NOMO-1 (cell line): ENCODE results near the gene C3orf52.

ENCODE experiments used
- DNase-seq, 2 experiments: peaks; one replicate each; lab custom pipeline; 2025; ENCODE audit not compliant: unreplicated experiment in 2 of 2; lab: John Stamatoyannopoulos, UW

The C3orf52 gene

DNA sequence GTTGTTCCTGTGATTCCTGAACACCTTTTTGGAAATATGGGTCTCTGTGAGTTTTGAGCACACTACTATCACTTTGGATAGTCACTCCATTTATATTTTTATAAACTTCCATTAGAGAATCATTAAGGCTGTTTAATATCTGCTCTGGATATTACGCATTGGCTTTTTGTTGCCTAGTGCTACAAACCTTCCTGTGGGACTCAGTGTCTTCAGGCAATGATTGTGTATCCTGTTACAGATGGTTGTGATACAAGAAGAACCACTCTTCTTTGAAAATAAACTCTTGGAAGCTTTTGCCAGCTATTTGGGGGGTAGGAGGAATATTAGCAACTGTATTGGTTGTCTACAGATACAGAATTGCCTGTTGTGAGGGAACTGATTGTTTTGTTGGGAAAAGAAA is 31.2 kb downstream of the C3orf52 start:
- no peak for DNase-seq

DNA sequence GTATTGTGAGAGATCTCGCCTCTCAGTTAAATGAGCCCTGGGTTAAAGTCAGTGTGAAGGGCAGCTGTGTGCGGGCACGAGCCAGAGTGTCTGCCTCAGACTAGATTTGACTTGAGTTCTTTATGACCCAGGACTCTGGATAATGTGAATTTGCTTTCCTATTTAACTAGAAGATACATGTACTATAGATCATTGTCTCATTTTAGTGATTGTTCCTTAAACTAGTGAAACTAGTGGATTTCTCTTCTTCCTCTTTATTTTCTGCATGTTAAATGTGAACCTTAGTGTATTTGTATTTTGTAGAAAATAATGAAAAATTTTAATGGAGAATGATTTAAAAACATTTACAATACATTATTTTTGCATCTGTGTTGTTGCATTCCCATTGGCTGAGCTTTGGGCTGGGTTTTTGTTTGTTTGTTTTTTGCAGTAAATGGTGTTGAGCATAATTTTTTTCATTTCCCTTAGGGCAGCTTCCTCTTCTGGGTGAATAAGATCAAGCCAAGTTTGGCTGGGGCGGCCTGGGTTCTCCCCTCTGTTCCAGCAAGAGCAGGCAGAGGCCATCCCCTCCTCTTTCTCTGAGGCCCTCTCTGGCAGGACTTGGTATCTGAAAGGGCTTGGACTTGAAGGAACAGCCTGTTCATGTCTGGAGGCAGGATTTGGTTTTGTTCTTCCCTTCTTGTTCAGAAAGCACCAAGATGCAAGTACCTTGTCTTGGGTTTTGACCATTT is 31.8 kb downstream of the C3orf52 start:
- peak; percentile 66 to 76 for DNase-seq

DNA sequence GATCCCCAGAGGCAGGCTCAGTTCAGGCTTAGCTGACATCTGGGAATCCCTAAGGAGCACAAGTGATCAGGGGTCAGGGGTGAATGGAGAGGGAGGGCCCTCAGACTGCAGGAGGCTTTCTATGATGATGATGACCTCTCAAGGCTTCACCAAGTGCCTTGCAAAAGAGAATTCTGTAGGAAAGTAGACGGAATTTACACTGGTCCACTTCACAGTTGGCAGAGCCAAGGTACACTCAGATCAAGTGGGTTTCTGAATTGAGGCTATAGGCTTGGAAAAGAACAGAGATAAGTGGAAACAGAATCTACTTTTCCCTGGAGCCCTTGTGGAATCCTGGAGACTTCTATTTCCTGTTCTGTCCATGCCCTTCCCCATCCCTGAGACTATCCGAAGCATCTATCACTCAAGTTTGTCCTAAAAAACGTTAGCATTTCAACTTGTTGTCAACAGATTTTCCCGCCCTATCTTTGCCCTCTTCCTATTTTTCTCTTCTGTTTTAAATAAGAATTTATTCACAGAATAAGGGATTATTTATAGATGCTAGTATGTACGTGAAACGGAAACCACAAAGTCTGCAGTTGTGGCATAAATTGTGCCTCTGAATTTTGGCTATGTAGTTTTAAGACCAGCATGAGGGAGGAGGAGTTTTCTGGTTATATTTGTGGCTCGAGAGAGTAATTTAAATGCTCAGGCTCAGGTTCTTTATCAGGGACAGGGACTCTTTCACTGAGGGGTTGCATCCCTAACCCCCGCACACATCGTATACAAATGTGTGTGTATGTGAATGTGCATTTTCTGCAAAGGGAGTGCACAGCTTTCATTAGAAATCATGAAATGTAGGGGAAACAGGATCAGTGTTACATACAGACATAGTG is 34.0 kb downstream of the C3orf52 start:
- peak; percentile 15 to 72 for DNase-seq

DNA sequence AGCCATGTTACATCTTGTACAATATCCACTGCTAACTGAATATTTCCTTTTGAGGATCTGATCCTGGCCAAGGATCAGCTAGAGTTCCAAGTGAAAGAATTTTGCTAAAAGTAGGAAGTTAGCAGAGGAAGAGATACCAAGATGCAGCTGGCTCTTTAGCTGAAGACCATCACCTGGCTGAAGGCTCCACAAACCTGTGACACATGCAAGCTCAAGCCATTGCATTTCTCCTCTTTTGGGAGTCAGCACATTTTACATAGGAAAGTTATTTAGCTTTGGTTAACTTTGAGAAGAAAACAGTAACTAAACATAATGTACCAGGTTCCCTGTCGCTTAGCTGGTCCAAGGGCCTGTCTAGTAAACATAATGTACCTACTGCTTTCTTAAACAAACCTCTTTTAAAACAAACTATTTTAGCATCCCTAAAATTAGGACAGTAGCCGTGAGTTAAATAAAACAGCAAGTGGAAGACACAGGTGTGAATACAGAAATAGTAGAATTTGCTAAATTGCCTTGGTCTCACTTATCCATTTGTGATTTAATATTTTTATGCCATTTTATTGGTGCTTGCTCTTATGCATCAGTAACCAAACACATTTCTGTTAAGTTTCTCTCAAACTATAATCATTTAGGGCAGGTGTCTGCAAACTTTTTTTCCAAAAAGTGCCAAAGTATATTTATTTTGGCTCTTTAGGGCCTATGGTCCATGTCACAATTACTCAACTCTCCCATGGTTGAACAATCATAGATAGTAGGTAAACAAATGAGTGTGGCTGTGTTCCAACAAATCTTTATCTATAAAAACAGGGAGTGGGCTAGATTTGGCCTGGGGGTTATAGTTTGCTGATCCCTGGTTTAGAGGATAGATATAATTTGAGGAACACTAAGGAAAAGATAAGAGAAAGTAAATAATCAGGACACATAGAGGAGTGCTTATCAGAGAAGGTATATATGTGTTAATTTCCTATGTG is 35.7 kb downstream of the C3orf52 start:
- DNase-seq = no peak

DNA sequence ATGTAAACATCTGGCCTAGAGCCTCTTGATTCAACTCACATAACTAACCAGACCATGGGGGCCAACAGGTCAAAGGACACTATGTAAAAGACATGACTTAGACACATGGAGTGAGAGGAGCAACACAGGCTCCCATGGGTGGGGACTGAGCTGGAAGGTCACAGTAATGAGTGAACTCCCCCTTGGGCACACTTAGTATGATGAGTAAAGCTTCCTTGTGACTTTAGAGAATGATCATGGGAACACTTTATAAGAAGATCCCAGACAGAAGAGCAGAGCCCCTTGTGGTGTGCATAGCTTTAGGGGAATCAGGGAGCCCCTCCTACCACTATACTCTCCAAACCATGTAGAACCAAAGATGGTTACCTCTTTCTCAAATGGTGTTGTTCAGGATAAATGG is 36.7 kb downstream of the C3orf52 start:
- no peak for DNase-seq

GRCh38 chr3:112123548-112123947 is 37.4 kb downstream of the C3orf52 start:
- no peak for DNase-seq

DNA sequence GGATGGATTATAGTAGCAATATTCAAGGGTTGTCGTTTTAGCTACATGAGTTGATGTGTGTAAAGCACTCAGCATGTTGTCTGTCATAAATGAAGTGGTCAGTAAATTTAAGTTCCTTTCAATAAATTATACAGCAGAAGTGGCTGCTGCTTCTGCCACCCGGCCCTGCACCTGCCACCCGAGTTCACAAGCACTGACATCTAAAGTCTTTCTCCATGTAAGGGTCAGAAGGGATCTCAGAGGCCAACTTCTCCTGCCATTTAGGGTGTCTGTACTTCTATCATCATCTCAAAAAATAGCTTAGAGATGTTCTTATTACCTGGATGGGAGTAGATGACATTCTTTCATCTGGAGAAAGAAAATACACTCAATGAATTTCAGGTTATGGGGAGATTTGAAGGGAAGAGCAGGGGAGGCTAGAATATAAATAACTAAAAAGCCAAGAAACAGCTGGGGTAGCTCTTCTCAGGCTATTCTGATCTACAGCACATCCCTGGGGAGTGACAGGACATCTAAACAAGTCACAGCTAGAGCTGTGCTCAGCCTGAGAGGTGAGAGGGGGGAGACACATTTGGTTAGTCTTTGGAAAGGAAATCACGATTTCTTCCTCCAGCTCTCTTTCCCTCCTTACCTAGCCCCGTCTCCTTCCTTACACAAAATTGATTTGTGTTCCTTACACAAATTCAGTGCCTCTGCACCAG is 38.9 kb downstream of the C3orf52 start:
- no peak for DNase-seq

DNA sequence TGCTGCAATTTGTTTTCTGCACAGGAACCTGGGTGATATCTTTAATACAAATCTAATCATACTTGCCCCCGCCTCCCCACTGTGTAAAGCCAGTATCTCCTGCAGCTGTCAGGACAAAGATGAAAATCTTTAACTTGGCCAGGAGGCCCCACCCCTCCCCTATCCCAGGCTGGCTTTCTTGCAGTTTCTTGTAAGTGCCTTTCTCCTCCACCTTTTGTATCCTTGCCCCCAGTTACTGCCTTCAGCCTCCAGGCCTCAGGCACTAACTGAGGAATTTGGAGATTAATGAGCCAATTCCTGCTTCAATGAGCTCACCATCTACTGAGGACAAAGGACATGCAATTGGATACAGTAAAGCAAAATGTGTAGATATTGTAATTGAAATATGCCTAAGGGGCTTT is 40.3 kb downstream of the C3orf52 start:
- no peak for DNase-seq

DNA sequence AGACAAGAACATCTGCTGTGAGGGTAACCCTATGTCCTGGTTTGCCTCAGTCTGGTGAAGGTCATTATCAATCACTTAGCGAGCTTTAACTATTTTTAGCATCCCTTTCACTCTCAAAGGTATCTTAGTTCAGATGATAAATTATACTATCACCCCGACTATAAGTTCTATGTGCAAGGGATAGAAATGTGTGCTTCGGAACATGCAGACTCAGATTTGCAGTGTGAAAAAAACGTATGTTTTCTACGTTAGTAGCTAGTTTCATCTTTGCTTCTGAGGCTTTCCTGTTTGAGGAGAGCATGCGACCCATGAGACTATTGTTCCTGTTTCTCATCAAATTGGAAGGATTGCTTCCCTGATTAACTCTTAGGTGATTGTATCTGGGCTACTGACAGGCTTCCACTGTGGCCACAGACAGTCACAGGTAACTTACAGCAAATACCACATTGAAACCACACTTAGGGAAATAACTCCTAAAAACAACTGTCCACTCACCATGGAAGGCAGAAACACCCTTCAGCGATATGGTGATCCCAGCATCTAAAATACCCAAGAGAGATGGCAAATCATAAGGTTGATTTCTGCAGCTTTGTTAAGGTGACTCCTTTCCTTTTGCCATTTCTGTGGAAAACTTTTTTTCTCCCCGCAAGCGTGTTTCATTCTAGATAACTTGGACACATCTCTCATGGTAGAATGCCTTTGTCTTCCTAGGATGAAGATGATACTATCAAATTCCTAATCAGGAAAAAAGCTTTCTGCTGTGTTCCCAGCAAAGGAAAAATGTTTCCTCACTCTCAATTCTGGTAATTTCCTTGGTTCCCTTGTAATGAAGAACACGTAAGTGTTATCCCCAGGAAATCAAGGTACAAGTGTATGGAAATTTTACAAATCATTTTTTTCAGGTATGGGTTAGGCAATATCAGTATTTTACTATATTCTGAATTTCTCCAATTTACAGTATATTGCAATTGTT is 41.6 kb downstream of the C3orf52 start:
- peak in 1 of 2 experiments; percentile 7 for DNase-seq

- peak; percentile 23 to 61 for DNase-seq
Measured at GRCh38 chr3:112128843-112129727, 42.9 kb downstream of the C3orf52 start.

- no peak for DNase-seq
Measured at GRCh38 chr3:112129925-112130637, 43.9 kb downstream of the C3orf52 start.

DNA sequence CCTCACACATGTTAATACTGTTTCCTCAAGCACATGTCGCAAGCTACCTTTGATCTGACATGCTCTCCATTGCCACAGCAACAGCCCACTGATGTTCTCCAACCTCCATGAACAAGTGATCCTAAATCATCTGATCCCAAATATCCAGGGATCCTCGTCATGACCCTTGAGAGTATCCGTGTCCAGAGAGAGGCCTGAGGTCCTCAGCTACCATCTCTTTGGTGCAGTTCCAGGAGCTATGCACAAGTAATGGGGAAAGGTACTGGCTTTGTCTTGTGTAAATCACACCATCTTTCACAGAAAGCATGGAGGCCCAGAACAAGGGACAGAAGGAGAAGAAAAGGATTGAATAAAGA is 44.4 kb downstream of the C3orf52 start:
- DNase-seq = no peak

DNA sequence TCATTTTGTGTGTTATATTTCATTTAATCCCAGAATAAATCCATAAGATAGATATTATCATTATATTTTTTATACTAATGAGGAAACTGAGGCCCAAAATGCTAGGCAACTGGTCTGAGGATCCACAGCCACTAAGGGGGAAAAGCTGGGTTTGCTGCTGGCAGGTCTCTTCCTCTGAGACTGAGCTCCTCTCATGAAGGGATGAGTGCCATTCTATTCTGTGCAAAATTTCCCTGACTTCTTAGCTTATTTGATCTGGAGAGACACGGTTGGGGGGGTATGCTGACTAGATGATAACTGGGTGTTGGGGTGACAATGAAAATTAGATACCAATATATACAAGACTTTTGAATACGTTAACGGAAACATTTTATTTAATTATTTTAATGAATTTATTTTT is 44.9 kb downstream of the C3orf52 start:
- DNase-seq = no peak

DNA sequence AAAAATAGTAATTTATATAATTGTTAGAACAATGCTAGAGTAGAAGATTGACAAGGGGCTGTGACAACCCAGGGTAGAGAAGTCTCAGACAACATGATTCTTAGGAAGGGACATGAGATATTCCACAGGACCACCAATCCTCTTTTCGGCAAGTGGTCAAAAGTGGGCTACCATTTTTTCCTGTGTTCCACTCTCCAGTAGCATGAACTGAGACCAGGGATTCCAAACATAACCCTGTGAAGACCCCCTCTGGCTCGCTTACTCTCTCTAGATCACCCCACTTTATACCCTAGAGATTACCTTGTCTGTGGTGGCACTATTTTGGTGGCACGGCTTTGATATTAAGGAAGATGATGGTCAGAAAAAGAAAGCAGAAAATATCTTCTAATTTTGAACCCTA is 45.9 kb downstream of the C3orf52 start:
- DNase-seq = no peak

- no peak for DNase-seq
Measured at GRCh38 chr3:112132554-112132953, 46.4 kb downstream of the C3orf52 start.

DNA sequence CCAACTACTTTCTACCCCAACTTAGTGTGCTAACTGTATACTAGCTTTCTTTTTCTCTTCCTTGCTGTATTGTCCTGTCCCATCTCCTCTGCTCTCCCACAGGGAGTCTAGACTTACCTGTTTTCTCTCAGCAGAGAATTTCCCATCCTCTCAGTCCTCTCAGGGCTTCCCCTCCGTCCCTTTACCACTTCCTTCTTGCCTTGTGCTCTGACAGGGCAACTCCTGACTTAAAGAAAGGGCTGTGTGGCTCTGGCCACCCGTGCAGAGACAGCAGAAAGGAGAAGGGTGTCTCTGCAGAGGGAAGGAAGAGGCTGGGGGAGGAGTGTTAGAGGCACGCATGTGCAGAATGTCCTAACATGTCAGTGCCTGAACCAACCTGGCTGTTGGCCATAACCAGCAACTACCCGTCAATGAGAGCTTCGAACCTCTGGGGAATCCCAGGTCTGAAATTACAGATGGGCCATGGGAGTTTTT is 46.8 kb downstream of the C3orf52 start, which contains the start of gene GCSAM:
Gene GCSAM, minus strand, starts transcription at position 274 of the 474 bp plus-strand sequence. Its CDS starts 128 bp downstream, at position 146.
- peak; percentile 60 to 85 for DNase-seq

DNA sequence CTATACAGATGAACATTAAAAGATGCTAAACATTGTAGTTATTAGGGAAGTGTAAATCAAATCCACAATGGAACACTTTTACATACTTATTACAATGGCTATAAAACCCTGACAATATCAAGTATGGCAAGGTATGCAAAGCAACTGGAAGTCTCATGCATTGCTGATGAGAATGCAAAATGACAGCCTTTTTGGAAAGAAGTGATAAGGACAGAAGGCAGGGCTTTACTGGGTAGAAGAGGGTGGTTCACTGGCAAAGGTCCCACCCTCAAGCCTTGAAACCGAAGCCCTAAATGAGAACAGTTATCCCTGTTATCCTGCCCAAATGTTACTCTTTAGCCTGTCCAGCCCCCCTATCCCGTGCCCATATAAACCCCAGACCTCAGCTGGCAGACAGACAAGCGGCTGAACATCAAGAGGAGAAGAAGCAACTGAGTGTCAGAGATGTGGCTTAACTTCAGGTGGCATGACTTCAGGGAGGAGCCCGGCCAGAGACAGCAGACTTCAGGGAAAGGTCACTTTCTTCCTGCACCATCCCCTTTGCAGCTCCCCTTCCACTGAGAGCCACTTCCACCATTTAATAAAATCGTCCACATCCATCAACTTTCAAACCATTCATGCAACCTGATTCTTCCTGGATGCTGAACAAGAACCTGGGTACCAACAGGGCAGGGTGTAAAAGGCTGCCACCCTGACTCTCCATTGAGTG is 47.6 kb downstream of the C3orf52 start:
- DNase-seq = no peak
